Effector memory CD4-positive, alpha-beta T cell (primary cell): ENCODE data around the gene ST7L.

Source experiments
- DNase-seq, 3 donors: peaks; one replicate each; pipeline ENCODE4 v3.0.0-alpha.2; 2020
- H3K27ac ChIP-seq: 2 replicates; pipeline ENCODE4 v1.7.0; 2013; ENCODE audit warnings: mild to moderate bottlenecking, low read length, moderate library complexity; ENCODE audit not compliant: insufficient read depth, poor library complexity, severe bottlenecking
- H3K27me3 ChIP-seq: replicated peaks from 2 replicates; pipeline ENCODE4 v1.7.0; 2013; ENCODE audit warnings: mild to moderate bottlenecking, low read length; ENCODE audit not compliant: insufficient read depth, control insufficient read depth, poor library complexity, severe bottlenecking
- H3K36me3 ChIP-seq: 2 replicates; pipeline ENCODE4 v1.7.0; 2013; ENCODE audit warnings: mild to moderate bottlenecking, low read length, moderate library complexity; ENCODE audit not compliant: control insufficient read depth, insufficient read depth
- H3K4me1 ChIP-seq: 2 replicates; pipeline ENCODE4 v1.7.0; 2013; ENCODE audit warnings: low read length, mild to moderate bottlenecking; ENCODE audit not compliant: control insufficient read depth, insufficient read depth, poor library complexity, severe bottlenecking
- H3K4me3 ChIP-seq: 2 replicates; pipeline ENCODE4 v1.7.0; 2013; ENCODE audit warnings: low read length, low read depth, mild to moderate bottlenecking; ENCODE audit not compliant: insufficient read depth, poor library complexity, severe bottlenecking
- H3K9me3 ChIP-seq: 2 replicates; pipeline ENCODE4 v1.7.0; 2013; ENCODE audit warnings: mild to moderate bottlenecking, low read length, moderate library complexity; ENCODE audit not compliant: control insufficient read depth

Gene ST7L

GRCh38 chr1:112511897-112512296, 107.0 kb downstream of the ST7L start:
- Histone ChIP-seq H3K9me3 (no peaks in the 10 kb centered on the region), H3K4me1 (peaks cover 12% of the 10 kb centered on the region), H3K36me3 (no peaks in the 10 kb centered on the region), H3K4me3 (no peak overlapping the region), H3K27me3 (no peaks in the 10 kb centered on the region), H3K27ac (no peak overlapping the region)
- no peak for DNase-seq

- Histone ChIP-seq H3K27me3 (no peaks in the 10 kb centered on the region), H3K4me3 (no peak overlapping the region)
Measured at GRCh38 chr1:112510340-112510739, 108.6 kb downstream of the ST7L start.

DNA sequence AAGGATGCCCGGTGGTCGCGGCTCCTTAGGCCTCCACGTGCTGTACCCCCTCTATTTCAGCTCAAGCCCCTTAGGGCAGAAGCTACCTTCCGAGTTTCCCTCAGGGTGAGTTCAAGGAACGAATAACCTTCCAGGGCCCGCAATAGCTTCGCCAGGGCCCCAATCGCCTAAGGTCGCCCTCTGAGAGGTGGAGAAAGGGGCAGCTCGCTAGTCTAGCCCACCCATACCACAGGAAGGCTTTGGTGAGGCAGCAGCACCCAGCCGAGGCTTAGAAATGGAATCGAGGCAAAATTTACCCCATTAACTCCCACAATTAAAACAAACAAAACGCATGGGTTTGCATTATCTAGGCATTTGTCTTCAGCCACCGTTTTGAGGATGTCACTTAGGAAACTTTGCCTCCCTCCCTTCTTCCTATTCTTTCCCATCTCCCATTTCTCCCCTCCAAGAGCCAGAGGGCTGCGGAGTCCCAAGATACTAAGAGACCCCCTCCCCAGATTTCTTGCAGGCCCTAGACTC, 109.2 kb downstream of the ST7L start:
- no peaks in the 10 kb centered on the region for H3K36me3 ChIP-seq
- peaks cover 12% of the 10 kb centered on the region for H3K4me1 ChIP-seq
- H3K27me3 ChIP-seq: no peaks in the 10 kb centered on the region
- H3K4me3 ChIP-seq: peak overlapping the region; percentile 59
- DNase-seq: no peak
- no peaks in the 10 kb centered on the region for H3K9me3 ChIP-seq
- no peak overlapping the region for H3K27ac ChIP-seq

More at GRCh38 chr1:112510340-112510739, 108.6 kb downstream of the ST7L start:
- no peaks in the 10 kb centered on the region for H3K9me3 ChIP-seq
- no peaks in the 10 kb centered on the region for H3K36me3 ChIP-seq
- DNase-seq: no peak
- H3K4me1 ChIP-seq: peaks cover 12% of the 10 kb centered on the region
- H3K27ac ChIP-seq: no peak overlapping the region

DNA sequence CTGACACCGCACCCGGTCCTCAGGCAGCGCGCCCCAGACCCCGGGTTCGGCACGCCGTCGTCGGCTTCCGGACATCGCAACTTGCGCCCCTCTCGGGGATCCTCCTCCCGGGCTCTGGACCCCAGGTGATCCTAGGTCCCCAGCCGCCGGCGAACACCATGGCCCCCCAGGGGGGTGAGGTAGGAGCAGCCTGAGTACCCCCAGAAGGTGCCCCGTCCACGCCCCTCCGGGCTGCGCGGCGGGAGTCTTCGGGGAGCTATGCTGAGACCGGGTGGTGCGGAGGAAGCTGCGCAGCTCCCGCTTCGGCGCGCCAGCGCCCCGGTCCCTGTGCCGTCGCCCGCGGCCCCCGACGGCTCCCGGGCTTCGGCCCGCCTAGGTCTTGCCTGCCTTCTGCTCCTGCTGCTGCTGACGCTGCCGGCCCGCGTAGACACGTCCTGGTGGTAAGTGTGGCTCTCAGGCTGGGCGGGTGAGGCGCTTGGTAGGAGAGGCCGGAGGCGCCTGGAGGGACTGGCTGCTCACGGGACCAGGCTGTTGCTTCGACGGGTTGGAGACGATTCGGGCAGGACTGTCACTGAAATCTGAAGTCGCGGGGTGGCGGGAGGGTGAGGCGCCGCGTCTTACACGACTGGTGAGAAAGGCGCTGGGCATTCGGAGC, 109.8 kb downstream of the ST7L start:
- H3K27ac ChIP-seq: no peak overlapping the region
- H3K27me3 ChIP-seq: no peaks in the 10 kb centered on the region
- peak overlapping the region; percentile 59 for H3K4me3 ChIP-seq
- no peaks in the 10 kb centered on the region for H3K36me3 ChIP-seq
- no peaks in the 10 kb centered on the region for H3K9me3 ChIP-seq
- no peak for DNase-seq
- H3K4me1 ChIP-seq: peaks cover 12% of the 10 kb centered on the region

DNA sequence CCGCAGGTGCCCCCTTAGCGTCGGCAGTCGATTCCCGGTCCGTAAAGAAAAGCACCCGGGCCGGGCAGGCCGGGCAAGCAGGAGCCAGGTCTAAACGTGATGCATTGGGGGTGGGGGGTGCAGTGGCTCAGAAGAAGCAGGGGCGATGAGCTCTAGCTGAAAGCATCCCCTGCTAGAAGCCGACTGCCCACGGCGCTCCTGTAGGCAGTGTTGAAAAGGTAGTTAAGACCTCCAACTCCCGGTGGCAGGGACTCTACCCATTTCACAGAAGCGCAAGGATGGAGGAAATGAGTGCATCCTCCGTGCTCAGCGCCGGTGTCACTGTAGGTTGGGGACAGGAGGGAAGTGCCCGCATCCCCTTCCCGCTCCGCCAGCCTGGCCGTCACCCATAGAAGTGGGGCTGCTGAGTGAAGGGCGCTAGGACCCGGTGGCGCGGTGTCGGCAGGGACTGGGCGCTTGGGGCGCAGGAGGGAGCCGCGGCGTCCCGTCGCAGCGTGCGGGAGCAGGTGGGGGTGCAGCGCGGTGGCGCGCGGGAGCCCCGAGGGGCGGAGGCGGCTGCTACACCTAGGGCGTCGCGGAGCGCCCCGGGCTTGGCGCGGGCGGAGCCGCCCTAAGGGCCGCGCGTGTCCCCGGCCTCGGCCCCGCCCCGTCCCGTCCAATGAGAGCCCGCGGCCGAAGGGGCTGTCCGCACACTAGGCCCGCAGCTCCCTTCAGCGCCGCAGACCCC, 110.5 kb downstream of the ST7L start, which contains the start of gene WNT2B:
TSS of gene WNT2B (plus strand) at position 688 of the 727 bp plus-strand sequence. CDS start 298 bp downstream, outside the sequence.
- peak; percentile 36 to 40 (median 37) for DNase-seq

GRCh38 chr1:112507921-112508277, 111.0 kb downstream of the ST7L start:
- no peak overlapping the region for H3K27ac ChIP-seq
- H3K27me3 ChIP-seq: no peaks in the 10 kb centered on the region
- H3K36me3 ChIP-seq: no peaks in the 10 kb centered on the region
- peak overlapping the region; percentile 59 for H3K4me3 ChIP-seq
- DNase-seq: no peak
- H3K9me3 ChIP-seq: no peaks in the 10 kb centered on the region
- H3K4me1 ChIP-seq: peaks cover 12% of the 10 kb centered on the region

More for the DNA sequence above, 110.5 kb downstream of the ST7L start, which contains the start of gene WNT2B:
- Histone ChIP-seq H3K36me3 (no peaks in the 10 kb centered on the region), H3K4me3 (peak within 1 kb of the TSS; percentile 59), H3K27me3 (no peaks in the 10 kb centered on the region), H3K9me3 (no peaks in the 10 kb centered on the region), H3K4me1 (peaks cover 12% of the 10 kb centered on the region), H3K27ac (no peak within 1 kb of the TSS)

GRCh38 chr1:112507336-112507735, 111.6 kb downstream of the ST7L start:
- Histone ChIP-seq H3K27ac (no peak overlapping the region), H3K27me3 (peaks cover 3% of the 10 kb centered on the region)
- no peak for DNase-seq

GRCh38 chr1:112506731-112507130, 112.2 kb downstream of the ST7L start:
- DNase-seq: no peak
- H3K4me3 ChIP-seq: no peak overlapping the region
- H3K27ac ChIP-seq: no peak overlapping the region
- H3K27me3 ChIP-seq: peaks cover 9% of the 10 kb centered on the region
- no peaks in the 10 kb centered on the region for H3K36me3 ChIP-seq
- H3K4me1 ChIP-seq: peaks cover 18% of the 10 kb centered on the region
- no peaks in the 10 kb centered on the region for H3K9me3 ChIP-seq

More at GRCh38 chr1:112507336-112507735, 111.6 kb downstream of the ST7L start:
- Histone ChIP-seq H3K4me3 (no peak overlapping the region), H3K36me3 (no peaks in the 10 kb centered on the region), H3K4me1 (peaks cover 12% of the 10 kb centered on the region), H3K9me3 (no peaks in the 10 kb centered on the region)

DNA sequence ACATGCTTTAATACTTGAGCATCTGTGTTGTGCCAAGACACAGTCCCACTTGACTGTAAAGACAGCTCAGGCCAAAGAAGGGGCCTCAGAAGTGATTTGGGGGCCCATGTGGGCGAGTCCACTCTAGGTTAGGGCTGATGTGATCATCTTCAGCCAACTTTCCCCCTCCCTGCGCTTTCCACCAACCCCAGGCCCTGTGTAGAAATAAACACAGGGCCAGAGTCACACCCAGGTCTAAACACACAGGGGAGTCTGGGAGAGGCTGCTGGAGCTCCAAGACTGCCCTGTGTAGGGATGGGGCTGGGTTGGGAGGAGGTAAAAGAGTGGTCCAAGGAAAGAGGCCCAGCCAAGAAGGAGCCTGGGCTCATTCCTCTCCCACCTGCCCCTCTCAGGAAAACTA, 112.6 kb downstream of the ST7L start:
- Histone ChIP-seq H3K4me3 (no peak overlapping the region), H3K27me3 (peaks cover 14% of the 10 kb centered on the region), H3K27ac (no peak overlapping the region), H3K4me1 (peaks cover 22% of the 10 kb centered on the region), H3K36me3 (no peaks in the 10 kb centered on the region), H3K9me3 (no peaks in the 10 kb centered on the region)
- no peak for DNase-seq

DNA sequence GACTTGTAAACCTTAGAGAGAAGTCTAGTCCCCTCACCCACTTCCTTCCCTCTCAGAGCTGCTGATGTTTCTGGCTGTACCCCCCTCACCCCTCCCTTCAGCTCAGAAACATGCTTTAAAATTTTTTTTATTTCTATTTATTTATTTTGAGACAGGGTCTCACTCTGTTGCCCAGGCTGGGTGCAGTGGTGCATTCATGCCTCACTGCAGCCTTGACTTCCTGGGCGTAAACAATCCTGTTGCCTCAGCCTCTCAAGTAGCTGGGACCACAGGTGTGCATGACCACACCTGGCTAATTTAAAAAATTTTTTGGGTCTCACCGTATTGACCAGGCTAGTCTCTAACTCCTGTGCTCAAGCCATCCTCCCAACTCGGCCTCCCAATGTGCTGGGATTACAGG, 113.1 kb downstream of the ST7L start:
- H3K4me3 ChIP-seq: no peak overlapping the region
- H3K4me1 ChIP-seq: peaks cover 22% of the 10 kb centered on the region
- H3K9me3 ChIP-seq: no peaks in the 10 kb centered on the region
- H3K27me3 ChIP-seq: peaks cover 18% of the 10 kb centered on the region
- H3K36me3 ChIP-seq: no peaks in the 10 kb centered on the region
- no peak for DNase-seq
- no peak overlapping the region for H3K27ac ChIP-seq
